Prostate gland (tissue), 2 donors: ENCODE data around the gene TMEM167B.

ENCODE experiments used
- CTCF ChIP-seq, 4 experiments: fragments of 200-600 bp in 2 of 4; fragments of 450-650 bp in 2 of 4; sonication (generic) in 2 of 4; IDR thresholded peaks; 1 replicate in 3 of 4; 2 replicates in 1 of 4; pipeline ENCODE4 v1.5.1; 2016 to 2019; ENCODE audit warnings: antibody characterized with exemption in 4 of 4, mild to moderate bottlenecking in 2 of 4, moderate library complexity in 2 of 4
- POLR2AphosphoS5 ChIP-seq: sonication (generic); formaldehyde crosslinking; IDR thresholded peaks from one replicate; pipeline ENCODE4 v1.6.1; 2017; ENCODE audit warnings: antibody characterized with exemption

GRCh38 chr1:109109906-109110305 lies 19.3 kb downstream of the TMEM167B start:
- TF ChIP-seq CTCF (IDR thresholded peaks at IDR 0.05), result no peak
- no peak for TF ChIP-seq POLR2AphosphoS5
